A204.1 (cell line): ENCODE data around the gene IGFBP5.

Experiments used
- FAIRE-seq: peaks from 2 replicates; lab custom pipeline; 2012; peaks lifted over from hg19 to GRCh38; lab: Jason Lieb, UNC

The IGFBP5 gene

GRCh38 chr2:216663846-216664245 lies 31.5 kb downstream of the IGFBP5 start:
- no peak for FAIRE-seq

- no peak for FAIRE-seq
These were observed 32.2 kb downstream of the IGFBP5 start for GRCh38 chr2:216663106-216663505.

GRCh38 chr2:216661639-216662375 lies 33.5 kb downstream of the IGFBP5 start:
- no peak for FAIRE-seq

GRCh38 chr2:216661051-216661450 lies 34.3 kb downstream of the IGFBP5 start:
- no peak for FAIRE-seq

GRCh38 chr2:216660496-216660895 lies 34.9 kb downstream of the IGFBP5 start:
- no peak for FAIRE-seq

GRCh38 chr2:216659276-216659675 lies 36.1 kb downstream of the IGFBP5 start:
- FAIRE-seq, result no peak

- no peak for FAIRE-seq
These were observed 36.6 kb downstream of the IGFBP5 start for GRCh38 chr2:216658757-216659156.

- no peak for FAIRE-seq
These were observed 37.4 kb downstream of the IGFBP5 start for GRCh38 chr2:216657980-216658379.

GRCh38 chr2:216657086-216657855 lies 38.1 kb downstream of the IGFBP5 start:
- no peak for FAIRE-seq

GRCh38 chr2:216654528-216655052 lies 40.8 kb downstream of the IGFBP5 start:
- no peak for FAIRE-seq

GRCh38 chr2:216653931-216654365 lies 41.4 kb downstream of the IGFBP5 start:
- no peak for FAIRE-seq

- no peak for FAIRE-seq
These were observed 42.1 kb downstream of the IGFBP5 start for GRCh38 chr2:216653093-216653799.

- no peak for FAIRE-seq
These were observed 42.8 kb downstream of the IGFBP5 start for GRCh38 chr2:216652566-216652965.

GRCh38 chr2:216651351-216651881 lies 43.9 kb downstream of the IGFBP5 start:
- no peak for FAIRE-seq

- FAIRE-seq, result no peak
These were observed 44.6 kb downstream of the IGFBP5 start for GRCh38 chr2:216650626-216651257.

- no peak for FAIRE-seq
These were observed 45.8 kb downstream of the IGFBP5 start for GRCh38 chr2:216649574-216649973.

GRCh38 chr2:216648105-216648504 lies 47.2 kb downstream of the IGFBP5 start:
- no peak for FAIRE-seq

- FAIRE-seq, result no peak
These were observed 49.2 kb downstream of the IGFBP5 start for GRCh38 chr2:216646116-216646515.

GRCh38 chr2:216645636-216645950 lies 49.8 kb downstream of the IGFBP5 start:
- FAIRE-seq, result no peak

- no peak for FAIRE-seq
These were observed 50.3 kb downstream of the IGFBP5 start for GRCh38 chr2:216644842-216645635.

- FAIRE-seq, result no peak
These were observed 51.2 kb downstream of the IGFBP5 start for GRCh38 chr2:216643986-216644659.
